Measurements from ENCODE around the gene OLIG1.

DNA sequence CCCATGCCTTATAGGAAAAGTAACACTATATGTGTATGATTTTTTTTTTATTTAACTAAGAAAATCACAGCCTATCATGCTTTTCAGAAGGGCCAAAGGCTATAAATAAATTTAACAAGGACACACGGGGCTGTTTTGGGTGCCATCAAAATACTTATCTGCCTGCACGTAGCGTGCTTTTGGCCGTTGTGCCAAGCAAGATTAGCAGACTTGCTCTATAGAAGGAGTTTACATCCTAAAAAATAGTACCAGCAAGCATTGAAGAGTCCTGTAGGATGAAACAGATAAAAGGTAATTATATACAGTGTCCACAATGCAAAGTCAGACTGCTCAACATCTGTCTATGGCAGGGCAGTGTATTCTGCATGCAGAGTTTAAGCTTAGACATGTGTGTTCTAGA, 3.7 kb downstream of the OLIG1 start:
- TF ChIP-seq, protein P1, sequence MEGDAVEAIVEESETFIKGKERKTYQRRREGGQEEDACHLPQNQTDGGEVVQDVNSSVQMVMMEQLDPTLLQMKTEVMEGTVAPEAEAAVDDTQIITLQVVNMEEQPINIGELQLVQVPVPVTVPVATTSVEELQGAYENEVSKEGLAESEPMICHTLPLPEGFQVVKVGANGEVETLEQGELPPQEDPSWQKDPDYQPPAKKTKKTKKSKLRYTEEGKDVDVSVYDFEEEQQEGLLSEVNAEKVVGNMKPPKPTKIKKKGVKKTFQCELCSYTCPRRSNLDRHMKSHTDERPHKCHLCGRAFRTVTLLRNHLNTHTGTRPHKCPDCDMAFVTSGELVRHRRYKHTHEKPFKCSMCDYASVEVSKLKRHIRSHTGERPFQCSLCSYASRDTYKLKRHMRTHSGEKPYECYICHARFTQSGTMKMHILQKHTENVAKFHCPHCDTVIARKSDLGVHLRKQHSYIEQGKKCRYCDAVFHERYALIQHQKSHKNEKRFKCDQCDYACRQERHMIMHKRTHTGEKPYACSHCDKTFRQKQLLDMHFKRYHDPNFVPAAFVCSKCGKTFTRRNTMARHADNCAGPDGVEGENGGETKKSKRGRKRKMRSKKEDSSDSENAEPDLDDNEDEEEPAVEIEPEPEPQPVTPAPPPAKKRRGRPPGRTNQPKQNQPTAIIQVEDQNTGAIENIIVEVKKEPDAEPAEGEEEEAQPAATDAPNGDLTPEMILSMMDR (conservative IDR thresholded peaks at IDR 0.05; ENCODE audit: low read length) = no peak
- TF ChIP-seq EZH2phosphoT487 (IDR thresholded peaks at IDR 0.05; ENCODE audit: borderline replicate concordance) = no peak

Data from Loucy (cell line).